Prostate gland (tissue), 2 donors: ENCODE measurements around the gene GUCA1A.

ENCODE experiments used
- POLR2A ChIP-seq: fragments of 450-650 bp; IDR thresholded peaks from one replicate; pipeline ENCODE4 v1.6.1; 2016; ENCODE audit warnings: antibody characterized with exemption, mild to moderate bottlenecking
- POLR2AphosphoS5 ChIP-seq: sonication (generic); formaldehyde crosslinking; IDR thresholded peaks from one replicate; pipeline ENCODE4 v1.6.1; 2017; ENCODE audit warnings: antibody characterized with exemption
- TF ChIP-seq, protein P1 (sequence below), 4 experiments: fragments of 200-600 bp in 2 of 4; fragments of 450-650 bp in 2 of 4; sonication (generic) in 2 of 4; IDR thresholded peaks; 1 replicate in 3 of 4; 2 replicates in 1 of 4; pipeline ENCODE4 v1.5.1; 2016 to 2019; ENCODE audit warnings: antibody characterized with exemption in 4 of 4, mild to moderate bottlenecking in 2 of 4, moderate library complexity in 2 of 4

DNA sequence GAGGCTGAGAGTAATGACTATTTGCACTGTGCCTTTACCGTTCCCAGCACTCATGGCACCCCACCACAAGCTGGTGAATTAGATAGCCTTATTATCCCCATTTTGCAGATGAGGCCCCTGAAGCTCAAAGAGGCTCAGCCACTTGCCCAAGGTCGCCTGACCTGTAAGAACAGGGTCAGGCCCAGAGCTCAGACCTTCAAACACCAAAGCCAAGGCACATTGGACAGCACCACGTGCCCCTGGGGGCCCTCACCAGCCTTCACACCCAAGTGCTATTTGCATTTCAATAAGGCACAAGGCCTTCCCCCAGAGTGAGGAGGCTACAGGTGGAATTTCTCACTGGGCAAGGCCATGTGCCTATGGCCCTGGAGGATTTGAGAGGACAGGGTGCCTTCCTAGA lies 16.5 kb upstream of the GUCA1A start:
- TF ChIP-seq, protein P1, sequence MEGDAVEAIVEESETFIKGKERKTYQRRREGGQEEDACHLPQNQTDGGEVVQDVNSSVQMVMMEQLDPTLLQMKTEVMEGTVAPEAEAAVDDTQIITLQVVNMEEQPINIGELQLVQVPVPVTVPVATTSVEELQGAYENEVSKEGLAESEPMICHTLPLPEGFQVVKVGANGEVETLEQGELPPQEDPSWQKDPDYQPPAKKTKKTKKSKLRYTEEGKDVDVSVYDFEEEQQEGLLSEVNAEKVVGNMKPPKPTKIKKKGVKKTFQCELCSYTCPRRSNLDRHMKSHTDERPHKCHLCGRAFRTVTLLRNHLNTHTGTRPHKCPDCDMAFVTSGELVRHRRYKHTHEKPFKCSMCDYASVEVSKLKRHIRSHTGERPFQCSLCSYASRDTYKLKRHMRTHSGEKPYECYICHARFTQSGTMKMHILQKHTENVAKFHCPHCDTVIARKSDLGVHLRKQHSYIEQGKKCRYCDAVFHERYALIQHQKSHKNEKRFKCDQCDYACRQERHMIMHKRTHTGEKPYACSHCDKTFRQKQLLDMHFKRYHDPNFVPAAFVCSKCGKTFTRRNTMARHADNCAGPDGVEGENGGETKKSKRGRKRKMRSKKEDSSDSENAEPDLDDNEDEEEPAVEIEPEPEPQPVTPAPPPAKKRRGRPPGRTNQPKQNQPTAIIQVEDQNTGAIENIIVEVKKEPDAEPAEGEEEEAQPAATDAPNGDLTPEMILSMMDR (IDR thresholded peaks at IDR 0.05), result no peak
- no peak for TF ChIP-seq POLR2A
- TF ChIP-seq POLR2AphosphoS5, result no peak
